Daoy (cell line): ENCODE results near the gene ENAH. TPM values are rescaled to one million over a fixed set of nuclear protein-coding genes. Genes with fewer than 3 reads are reported as not detected.

Experiments
- DNase-seq: peaks from one replicate; pipeline ENCODE4 v3.0.0-alpha.2; 2015; ENCODE audit warnings: low read depth
- total RNA-seq: library from RNA; depleted of rRNA; stranded (reverse); fragments of >200 nt; shearing (Covaris generic); gene quantifications from 2 replicates; pipeline ENCODE4 v1.2.3, GENCODE V29; 2014; rRNA removed

The ENAH gene
- total RNA-seq, 1 experiment from 2014 or later = 149 TPM

DNA sequence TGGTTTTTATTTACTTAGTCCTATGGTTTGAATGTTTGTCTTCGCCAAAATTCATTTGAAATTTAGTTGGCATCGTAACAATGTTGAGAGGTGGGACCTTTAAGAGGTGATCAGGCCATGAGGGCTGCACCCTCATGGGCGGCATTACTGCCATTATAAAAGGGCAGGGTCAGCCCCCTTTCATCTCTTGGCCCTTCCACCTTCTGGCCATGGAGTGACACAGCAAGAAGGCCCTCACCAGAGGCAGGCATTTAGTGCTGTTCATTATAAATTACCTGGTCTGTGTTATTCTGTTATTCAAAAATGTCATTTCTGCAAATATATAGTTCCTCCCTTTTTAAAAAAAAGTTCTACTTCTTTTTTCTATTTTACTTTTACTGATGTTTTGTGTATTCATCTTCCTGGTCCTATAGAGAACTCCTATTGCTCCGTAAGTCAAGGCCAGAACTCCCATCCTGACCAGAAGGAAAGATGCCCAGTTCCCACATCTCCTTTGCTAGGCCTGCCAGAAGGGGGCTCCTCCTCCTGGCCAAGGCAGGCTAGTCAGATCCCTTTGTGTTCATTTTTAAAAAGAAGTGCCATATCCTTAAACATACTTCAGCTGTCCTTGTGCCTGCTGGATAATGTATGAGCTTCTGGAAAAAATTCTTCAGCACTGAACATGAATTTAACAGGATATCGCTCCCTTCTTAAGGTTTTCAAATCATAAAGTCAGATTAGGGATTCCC, 215.0 kb downstream of the ENAH start:
- no peak for DNase-seq

Other genes with a start within 250 kb of the ENAH start
- gene LBR, start 225.1 kb downstream of the ENAH start, total RNA-seq = 72.3 and 86.9 TPM in 2 replicates
- gene SRP9, start 124.7 kb upstream of the ENAH start, total RNA-seq = 363 and 488 TPM in 2 replicates
- 4.6 and 8.8 TPM in 2 replicates for gene EPHX1, start 157.0 kb upstream of the ENAH start, total RNA-seq
- 3.1 and 4.5 TPM in 2 replicates for gene TMEM63A, start 229.3 kb upstream of the ENAH start, total RNA-seq
- not detected in 2 replicates for gene LEFTY1, start 236.0 kb upstream of the ENAH start, total RNA-seq